Progenitor cell of endocrine pancreas (in vitro differentiated cells): Measurements from ENCODE around the gene NINJ1. TPM values are rescaled to one million over a fixed set of nuclear protein-coding genes. Genes with fewer than 3 reads are reported as not detected.

ENCODE experiments used
- DNase-seq: peaks from one replicate; pipeline ENCODE4 v3.0.0; 2021; ENCODE audit warnings: low spot score; ENCODE audit not compliant: unreplicated experiment
- H3K27ac Mint-ChIP-seq: 2 replicates; pipeline ENCODE4 v1.8.0; 2021; ENCODE audit warnings: mild to moderate bottlenecking, moderate library complexity, mixed read lengths
- H3K27me3 Mint-ChIP-seq: 2 replicates; pipeline ENCODE4 v1.8.0; 2021; ENCODE audit warnings: mixed read lengths
- H3K36me3 Mint-ChIP-seq: 2 replicates; pipeline ENCODE4 v1.8.0; 2022; ENCODE audit warnings: mixed read lengths; ENCODE audit not compliant: insufficient read depth
- H3K4me1 Mint-ChIP-seq: 2 replicates; pipeline ENCODE4 v1.8.0; 2021; ENCODE audit warnings: low read depth, mixed read lengths
- H3K4me3 Mint-ChIP-seq: 2 replicates; pipeline ENCODE4 v1.8.0; 2021; ENCODE audit warnings: low read depth, mild to moderate bottlenecking, moderate library complexity, mixed read lengths
- H3K9me3 Mint-ChIP-seq: 2 replicates; pipeline ENCODE4 v1.8.0; 2021; ENCODE audit warnings: low read depth, mixed read lengths
- total RNA-seq: library from RNA; stranded (reverse); gene quantifications from 2 replicates; pipeline ENCODE4 v1.2.1, GENCODE V29; 2021
- TF ChIP-seq, protein P1 (sequence below): fragments of 200-600 bp; sonication (generic); IDR thresholded peaks from one replicate; pipeline ENCODE4 v1.5.0; 2021; ENCODE audit warnings: antibody characterized with exemption, mild to moderate bottlenecking; ENCODE audit not compliant: unreplicated experiment

NINJ1 gene
- total RNA-seq, 1 donor from 2014 or later: 38.1 TPM

DNA sequence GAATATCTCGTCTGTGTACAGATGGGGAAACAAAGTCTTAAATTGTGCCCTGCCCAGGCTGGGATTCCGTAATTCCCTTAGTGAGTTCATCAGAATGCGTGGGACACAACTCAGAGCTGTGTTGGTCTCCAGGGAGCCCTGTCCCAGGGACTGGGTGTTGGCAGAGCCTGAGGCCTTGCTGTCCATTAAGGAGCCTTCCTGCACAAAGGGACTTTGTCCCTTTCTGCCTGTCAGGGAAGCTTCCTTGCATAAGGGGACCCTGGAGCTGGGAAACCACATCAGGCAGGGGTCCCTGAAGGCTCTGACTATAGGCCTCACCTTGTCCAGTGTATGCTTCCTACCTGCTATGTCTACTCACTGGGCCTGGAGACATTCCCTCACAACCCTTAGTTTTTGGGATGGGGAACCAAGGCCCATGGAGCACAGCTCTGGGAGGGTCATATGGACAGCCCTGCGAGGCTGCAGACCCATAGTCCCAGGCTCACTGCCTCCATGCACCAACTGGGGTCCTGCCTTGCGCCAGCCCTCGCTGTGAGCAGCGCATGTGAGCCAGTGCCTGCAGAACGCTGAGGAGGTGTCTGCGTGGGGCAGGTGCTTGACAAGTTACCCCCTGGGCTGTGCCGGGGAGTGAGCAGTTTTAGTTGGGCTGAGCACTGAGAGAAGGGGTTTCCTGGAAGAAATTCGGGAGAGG, 36.4 kb downstream of the NINJ1 start:
- peaks cover 3% of the 10 kb centered on the region for H3K36me3 Mint-ChIP-seq
- no peak overlapping the region for H3K27ac Mint-ChIP-seq
- H3K27me3 Mint-ChIP-seq: no peaks in the 10 kb centered on the region

DNA sequence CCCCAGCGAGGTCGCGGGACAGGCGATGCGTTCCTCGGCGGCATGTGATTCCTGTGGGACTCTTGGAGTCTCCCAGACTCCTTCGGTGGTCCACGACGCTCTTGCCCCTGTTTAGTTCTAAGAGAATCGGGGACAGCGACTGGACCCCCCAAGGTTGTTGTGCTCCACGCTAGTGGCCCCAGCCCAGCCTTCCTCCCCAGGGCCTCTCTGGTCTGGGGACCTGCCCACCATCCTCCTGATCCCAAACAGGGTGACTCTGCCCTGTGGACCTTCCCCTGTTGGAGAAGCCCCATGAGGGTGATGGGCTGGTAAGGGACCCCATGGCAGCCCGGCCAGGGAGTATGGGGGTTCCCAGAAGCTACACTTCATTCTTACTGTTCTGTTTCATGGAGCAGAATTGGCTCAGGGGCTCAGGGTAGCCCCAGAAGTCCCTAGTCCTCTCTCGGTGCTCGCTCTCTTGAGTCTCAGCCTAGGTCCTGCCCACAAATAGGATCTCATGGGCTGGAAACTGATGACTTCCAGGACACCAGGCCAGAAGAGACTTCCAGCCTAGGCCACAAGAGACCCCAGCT, 37.2 kb downstream of the NINJ1 start:
- peak overlapping the region; percentile 74 for H3K27ac Mint-ChIP-seq
- no peaks in the 10 kb centered on the region for H3K9me3 Mint-ChIP-seq

More for the DNA sequence above, 36.4 kb downstream of the NINJ1 start:
- Mint-ChIP-seq H3K4me3 (peak overlapping the region; percentile 80), H3K4me1 (peaks cover 16% of the 10 kb centered on the region), H3K9me3 (peaks cover 3% of the 10 kb centered on the region)
- DNase-seq: no peak
- TF ChIP-seq, protein P1, sequence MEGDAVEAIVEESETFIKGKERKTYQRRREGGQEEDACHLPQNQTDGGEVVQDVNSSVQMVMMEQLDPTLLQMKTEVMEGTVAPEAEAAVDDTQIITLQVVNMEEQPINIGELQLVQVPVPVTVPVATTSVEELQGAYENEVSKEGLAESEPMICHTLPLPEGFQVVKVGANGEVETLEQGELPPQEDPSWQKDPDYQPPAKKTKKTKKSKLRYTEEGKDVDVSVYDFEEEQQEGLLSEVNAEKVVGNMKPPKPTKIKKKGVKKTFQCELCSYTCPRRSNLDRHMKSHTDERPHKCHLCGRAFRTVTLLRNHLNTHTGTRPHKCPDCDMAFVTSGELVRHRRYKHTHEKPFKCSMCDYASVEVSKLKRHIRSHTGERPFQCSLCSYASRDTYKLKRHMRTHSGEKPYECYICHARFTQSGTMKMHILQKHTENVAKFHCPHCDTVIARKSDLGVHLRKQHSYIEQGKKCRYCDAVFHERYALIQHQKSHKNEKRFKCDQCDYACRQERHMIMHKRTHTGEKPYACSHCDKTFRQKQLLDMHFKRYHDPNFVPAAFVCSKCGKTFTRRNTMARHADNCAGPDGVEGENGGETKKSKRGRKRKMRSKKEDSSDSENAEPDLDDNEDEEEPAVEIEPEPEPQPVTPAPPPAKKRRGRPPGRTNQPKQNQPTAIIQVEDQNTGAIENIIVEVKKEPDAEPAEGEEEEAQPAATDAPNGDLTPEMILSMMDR: no peak

DNA sequence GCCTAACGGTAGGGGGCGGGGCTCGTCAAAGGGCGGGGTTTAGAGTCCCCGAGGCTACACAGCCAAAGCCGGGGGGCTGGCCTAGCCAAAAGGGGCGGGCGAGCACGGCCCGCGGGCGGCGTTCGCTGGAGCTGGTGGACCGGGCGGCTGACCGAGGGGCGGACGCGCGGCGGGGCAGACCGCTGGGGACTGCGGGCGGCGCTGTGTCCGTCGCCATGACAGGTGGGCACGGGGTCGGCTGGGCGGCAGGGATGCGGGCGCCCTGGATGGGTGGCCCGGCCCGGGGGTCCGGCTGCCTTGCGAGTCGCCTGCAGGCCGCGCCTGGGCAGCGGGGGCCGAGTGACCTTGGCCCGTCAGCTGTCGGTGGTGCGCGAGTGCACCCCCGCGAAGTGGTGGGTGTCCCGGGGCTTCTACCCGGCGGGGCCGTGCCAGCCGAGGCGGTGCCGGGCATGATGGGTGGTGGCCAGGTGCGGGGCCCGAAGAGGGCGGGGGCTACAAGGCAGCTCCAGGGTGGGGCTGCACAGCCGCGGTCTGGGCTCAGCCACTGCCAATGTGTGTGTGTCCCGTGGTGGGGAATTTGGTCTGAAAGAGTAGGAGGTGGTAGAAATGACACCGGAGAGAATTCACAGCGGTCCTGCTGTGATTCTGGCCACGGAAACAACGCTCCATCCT, 37.8 kb downstream of the NINJ1 start, which contains the start of gene CARD19:
CARD19 (plus strand) TSS at position 87 of the 672 bp plus-strand sequence; CDS start at position 216, 129 bp downstream.
- Mint-ChIP-seq H3K9me3 (no peaks in the 10 kb centered on the region), H3K27me3 (no peaks in the 10 kb centered on the region), H3K4me1 (peaks cover 20% of the 10 kb centered on the region), H3K27ac (peak within 1 kb of the TSS; percentile 84), H3K36me3 (peaks cover 3% of the 10 kb centered on the region), H3K4me3 (peak within 1 kb of the TSS; percentile 80)
- peak; percentile 43 for DNase-seq
- TF ChIP-seq, protein P1: peak; percentile 20

More for the DNA sequence above, 37.2 kb downstream of the NINJ1 start:
- no peaks in the 10 kb centered on the region for H3K27me3 Mint-ChIP-seq
- DNase-seq: no peak
- peak overlapping the region; percentile 80 for H3K4me3 Mint-ChIP-seq
- peaks cover 20% of the 10 kb centered on the region for H3K4me1 Mint-ChIP-seq
- H3K36me3 Mint-ChIP-seq: peaks cover 3% of the 10 kb centered on the region
- TF ChIP-seq, protein P1: no peak

DNA sequence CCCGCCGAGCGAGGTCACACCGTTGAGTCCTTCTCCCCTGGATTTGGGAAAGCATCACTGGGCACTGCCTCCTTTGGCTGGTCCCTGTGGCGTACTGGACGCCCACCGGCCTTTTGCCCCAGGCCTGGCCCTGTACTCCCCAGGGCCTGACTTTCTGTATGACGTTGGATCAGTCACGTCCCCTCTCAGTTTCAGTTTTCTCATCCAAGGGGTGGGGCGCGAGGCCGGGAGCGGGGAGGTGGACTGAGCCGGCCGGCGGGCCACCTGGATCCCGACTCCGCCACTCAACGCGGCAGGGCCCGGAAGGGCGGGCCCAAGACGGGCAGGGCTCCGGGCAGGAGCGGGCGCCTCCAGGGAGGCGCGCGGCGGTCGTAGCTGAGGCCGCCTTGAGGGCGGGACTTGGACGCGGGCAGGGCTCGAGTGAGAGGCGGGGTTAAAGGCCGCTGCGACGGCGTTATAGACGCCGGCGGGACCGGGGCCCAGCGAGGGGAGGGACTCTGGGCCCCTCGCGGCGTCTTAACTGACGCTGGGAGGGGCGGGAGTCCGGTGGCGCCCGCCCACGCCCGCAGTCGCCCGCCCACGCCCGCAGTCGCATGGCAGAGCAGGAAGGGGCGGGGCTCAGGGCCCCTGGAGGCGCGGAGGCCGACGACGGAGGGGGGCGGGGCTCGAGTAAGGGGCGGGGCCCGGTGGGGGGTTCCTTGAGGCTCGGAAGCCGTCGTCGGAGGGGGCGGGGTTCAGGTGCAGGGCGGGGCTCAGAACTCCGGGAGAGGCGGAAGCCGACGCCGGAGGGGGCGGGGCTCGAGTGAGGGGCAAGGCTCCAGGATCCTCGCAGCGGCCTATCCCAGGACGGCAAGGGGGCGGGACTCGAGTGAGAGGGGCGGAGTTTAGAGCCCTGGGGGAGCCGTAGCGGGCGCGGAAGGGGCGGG, 38.6 kb downstream of the NINJ1 start:
- DNase-seq: peak; percentile 100
- Mint-ChIP-seq H3K27me3 (no peaks in the 10 kb centered on the region), H3K4me1 (peaks cover 24% of the 10 kb centered on the region), H3K9me3 (no peaks in the 10 kb centered on the region), H3K4me3 (peak overlapping the region; percentile 68), H3K27ac (peak overlapping the region; percentile 84), H3K36me3 (peaks cover under 1% of the 10 kb centered on the region)
- TF ChIP-seq, protein P1: no peak
